Psoas muscle (tissue), 8 donors: ENCODE measurements around the gene PTPN1. TPM values are rescaled to one million over a fixed set of nuclear protein-coding genes. Genes with fewer than 3 reads are reported as not detected.

Experiments used
- ATAC-seq, 4 donors: fragments of 200-7000 bp; cut with Tn5 transposase; one replicate each; pipeline ENCODE4 v1.9.1; 2020; ENCODE audit warnings: moderate library complexity in 3 of 4, mild to moderate bottlenecking in 2 of 4
- DNase-seq, 2 donors: peaks; one replicate each; pipeline ENCODE4 v3.0.0-alpha.2; 2020
- H3K27ac ChIP-seq: fragments of 200-600 bp; one replicate; pipeline ENCODE4 v1.8.0; 2022
- H3K27me3 ChIP-seq, 3 donors: fragments of 200-600 bp in 1 of 3; one replicate each; pipeline versions ENCODE4 v1.6.1 to v1.8.0; 2013 to 2022; ENCODE audit warnings: low read length in 2 of 3, mild to moderate bottlenecking in 2 of 3, moderate library complexity in 1 of 3; ENCODE audit not compliant: insufficient read depth in 3 of 3
- H3K36me3 ChIP-seq, 2 donors: fragments of 200-600 bp in 1 of 2; one replicate each; pipeline versions ENCODE4 v1.6.1 to v1.8.0; 2013 to 2022; ENCODE audit warnings: low read depth in 1 of 2, mild to moderate bottlenecking in 1 of 2, moderate library complexity in 1 of 2; ENCODE audit not compliant: insufficient read depth in 1 of 2
- H3K4me1 ChIP-seq: fragments of 200-600 bp; one replicate; pipeline ENCODE4 v1.8.0; 2022
- H3K4me3 ChIP-seq: fragments of 200-600 bp; one replicate; pipeline ENCODE4 v1.8.0; 2022; ENCODE audit warnings: mild to moderate bottlenecking
- H3K9me3 ChIP-seq: fragments of 200-600 bp; one replicate; pipeline ENCODE4 v1.8.0; 2022
- CTCF ChIP-seq: fragments of 200-600 bp; IDR thresholded peaks from one replicate; pipeline ENCODE4 v1.8.0; 2022; ENCODE audit warnings: antibody characterized with exemption
- WGBS, 3 donors: extraction: QIAGEN DNeasy Blood & Tissue Kit; methylation state at CpG; one replicate each; pipeline versions ENCODE4 v1.1.6 to v1.1.7; 2013; 5-methylcytosine and 5-hydroxymethylcytosine counted together
- intact Hi-C, 2 donors: fragments of 100-400 bp; cut with DNase I; formaldehyde crosslinking; loops; one replicate each; pipeline versions ENCODE4 v1.11.0 to v1.14.2; 2022
- polyA plus RNA-seq, 3 donors: library from polyadenylated mRNA; stranded (reverse); fragments of 200-250 nt; gene quantifications; one replicate each; pipeline ENCODE4 v1.2.3, GENCODE V29; 2013
- total RNA-seq, 4 donors: library from RNA; stranded (reverse); fragmentation: NEBNext Ultra II Directional in 2 of 4; extraction: Animal tissue kit (Norgen Biotek cat#: 25700) in 2 of 4; gene quantifications; one replicate each; pipeline versions ENCODE4 v1.2.1 to v1.2.4, GENCODE V29; 2021 to 2023
- donor health status: healthy with polysubstance abuse.
- donor health status: DM: no; HTN: no; CAD: no; lungs with moderate emphysema.
- donor health status: Bipolar disorder and iron deficiency.
- donor health status: healthy.
- donor health status: DM: yes; HTN: yes; CAD: no.
- donor health status: DM: no; HTN: no; CAD: no.
- donor health status: DM: no; HTN: no; CAD: no.
- donor health status: DM: yes; HTN: yes; CAD: no.

The PTPN1 gene
- total and polyA plus RNA-seq, 7 donors = 28.7 to 112 (median 46.1) TPM

DNA sequence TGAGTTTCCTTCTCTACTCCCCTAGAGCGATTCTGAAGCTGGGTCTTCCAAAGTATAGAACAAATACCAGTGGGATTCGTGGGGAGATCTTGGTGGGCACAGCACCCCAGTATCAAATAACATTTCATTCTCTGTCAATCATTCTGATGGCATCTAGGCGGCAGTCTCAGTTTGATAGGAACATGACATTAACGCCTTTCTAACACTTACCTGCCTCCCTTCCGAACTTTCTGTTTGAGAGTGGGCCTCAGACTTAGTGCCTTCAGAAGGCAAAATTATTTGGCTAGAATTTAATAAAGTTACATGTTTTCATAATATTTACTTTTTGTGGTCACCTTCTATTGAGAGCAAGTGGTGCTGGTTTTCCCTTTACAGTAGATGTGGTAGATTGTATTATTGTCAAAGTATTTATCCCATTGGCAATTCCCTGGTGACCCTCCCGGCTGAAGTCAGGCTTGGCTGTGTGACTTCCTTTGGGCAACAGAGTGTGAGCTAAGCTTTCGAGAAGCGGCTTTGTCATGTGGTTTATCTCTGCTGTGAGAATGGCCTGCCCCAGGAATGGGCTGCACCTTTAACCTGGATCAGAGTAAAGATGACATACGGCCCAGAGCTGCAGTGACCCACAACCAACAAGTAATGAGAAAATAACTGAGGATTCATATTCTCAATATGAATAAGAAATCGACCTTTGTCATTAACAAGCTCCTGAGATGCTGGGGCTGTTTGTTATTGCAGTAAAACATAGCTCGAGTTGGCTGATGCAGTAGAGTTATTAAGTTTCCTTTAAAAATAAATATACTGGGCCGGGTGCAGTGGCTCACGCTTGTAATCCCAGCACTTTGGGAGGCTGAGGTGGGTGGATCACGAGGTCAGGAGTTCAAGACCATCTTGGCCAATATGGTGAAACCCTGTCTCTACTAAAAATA is 45.2 kb upstream of the PTPN1 start:
- Histone ChIP-seq H3K4me3 (no peak overlapping the region), H3K27ac (no peak overlapping the region), H3K27me3 (no peaks in the 10 kb centered on the region), H3K36me3 (no peaks in the 10 kb centered on the region), H3K9me3 (no peaks in the 10 kb centered on the region), H3K4me1 (peaks cover 19% of the 10 kb centered on the region)
- no peak for DNase-seq
- intact Hi-C loops = loop anchor here (2.0 to 10.0 kb wide), 4 partner anchors 112 to 350 kb away; partner anchors contain the start of gene UBE2V1 (in 1 of the 2)
- TF ChIP-seq CTCF = no peak
- no peak for ATAC-seq
- 64 to 75% (median 65%) methylated on average over 14 of the region's 14 CpGs for WGBS, 3 donors

DNA sequence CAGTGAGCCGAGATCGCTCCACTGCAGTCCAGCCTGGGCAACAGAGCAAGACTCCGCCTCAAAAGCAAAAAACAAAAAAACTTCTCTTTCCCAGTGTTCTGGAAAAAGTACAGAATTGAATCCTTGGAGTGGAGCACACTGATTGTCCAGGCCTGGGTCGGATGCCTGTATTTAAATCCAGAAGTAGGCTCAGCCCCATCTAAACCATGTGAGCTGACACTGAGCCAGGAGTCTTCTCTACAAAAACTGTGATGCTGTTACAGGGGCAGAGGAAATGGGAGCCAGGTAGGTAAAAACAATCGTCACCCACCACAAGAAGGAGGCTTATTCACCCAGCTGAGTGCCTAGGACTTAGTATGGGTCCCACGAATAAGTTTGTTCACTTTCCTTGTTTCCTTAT is 43.0 kb upstream of the PTPN1 start:
- ATAC-seq (no peak), DNase-seq (no peak)
- H3K36me3 ChIP-seq = no peaks in the 10 kb centered on the region
- no peaks in the 10 kb centered on the region for H3K9me3 ChIP-seq
- 63 to 74% (median 72%) methylated on average over 6 of the region's 6 CpGs for WGBS, 3 donors
- H3K27ac ChIP-seq = no peak overlapping the region
- no peak overlapping the region for H3K4me3 ChIP-seq
- no peaks in the 10 kb centered on the region for H3K27me3 ChIP-seq
- H3K4me1 ChIP-seq = peaks cover 15% of the 10 kb centered on the region
- intact Hi-C loops = loop anchor here in 1 of 2 donors (10.0 kb wide), 1 partner anchor 352 kb away; the partner anchor contains the start of gene UBE2V1
- TF ChIP-seq CTCF = no peak

DNA sequence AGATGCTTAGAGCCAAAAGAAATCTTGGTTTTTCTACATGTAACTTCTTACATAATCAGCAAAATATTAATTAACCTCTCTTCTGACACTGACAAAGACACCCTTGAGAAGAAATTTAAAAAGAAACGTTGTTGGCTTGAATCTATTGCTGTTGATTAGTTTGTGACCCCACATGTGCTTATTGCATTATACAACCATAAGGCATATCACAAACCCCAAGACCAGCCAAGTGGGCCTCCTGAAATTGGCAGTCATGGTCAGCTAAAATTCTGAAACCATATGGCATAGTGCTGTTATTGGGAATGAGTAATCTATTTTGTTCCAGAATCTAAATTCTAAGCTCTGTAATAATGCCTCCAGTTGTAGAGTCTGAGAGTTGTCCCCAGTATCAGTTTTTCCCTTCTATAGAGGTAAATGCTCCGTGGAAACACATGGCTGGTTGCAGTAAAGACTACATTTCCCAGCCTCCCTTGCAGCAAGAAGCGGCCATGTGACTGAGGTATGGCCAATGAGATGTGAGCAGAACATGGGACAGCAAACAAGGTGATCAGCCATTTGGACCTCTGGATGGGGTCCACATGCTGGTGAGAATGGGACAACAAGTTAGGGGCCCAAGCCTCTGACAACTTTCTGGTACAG is 42.3 kb upstream of the PTPN1 start:
- Histone ChIP-seq H3K4me1 (peaks cover 10% of the 10 kb centered on the region), H3K4me3 (no peak overlapping the region), H3K36me3 (no peaks in the 10 kb centered on the region), H3K27me3 (no peaks in the 10 kb centered on the region), H3K9me3 (no peaks in the 10 kb centered on the region), H3K27ac (no peak overlapping the region)
- DNase-seq = peak in 1 of 2 donors; percentile 28
- peak; percentile 59 to 78 (median 72) for ATAC-seq
- WGBS, 3 donors = 44 to 51% (median 48%) methylated on average over 3 of the region's 3 CpGs
- intact Hi-C loops = loop anchor here in 1 of 2 donors (10.0 kb wide), 1 partner anchor 353 kb away; the partner anchor contains the start of gene UBE2V1
- TF ChIP-seq CTCF = no peak

DNA sequence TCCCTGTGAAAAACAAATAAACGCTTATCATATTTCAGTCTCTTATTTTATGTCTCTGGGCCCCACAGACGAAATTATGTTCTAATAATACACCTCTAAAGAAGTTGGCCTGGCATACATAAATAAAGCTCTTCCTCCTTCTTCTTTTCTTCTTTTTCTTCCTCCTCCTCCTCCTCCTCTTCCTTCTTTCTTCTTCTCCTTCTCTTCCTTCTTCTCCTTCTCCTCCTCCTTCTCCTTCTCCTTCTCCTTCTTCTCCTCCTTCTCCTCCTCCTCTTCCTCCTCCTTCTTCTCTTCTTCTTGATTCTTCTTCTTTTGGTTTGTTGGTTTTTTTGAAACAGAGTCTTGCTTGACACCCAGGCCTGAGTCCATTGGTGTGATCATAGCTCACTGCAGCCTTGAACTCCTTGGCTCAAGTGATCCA is 41.8 kb upstream of the PTPN1 start:
- 59% methylated on average over 2 of the region's 2 CpGs for WGBS, 3 donors
- ATAC-seq (no peak), DNase-seq (no peak)
- peaks cover 10% of the 10 kb centered on the region for H3K4me1 ChIP-seq
- no peak for TF ChIP-seq CTCF
- H3K4me3 ChIP-seq = no peak overlapping the region
- H3K27me3 ChIP-seq = no peaks in the 10 kb centered on the region
- no peaks in the 10 kb centered on the region for H3K9me3 ChIP-seq
- H3K27ac ChIP-seq = no peak overlapping the region
- no peaks in the 10 kb centered on the region for H3K36me3 ChIP-seq
- intact Hi-C loops = loop anchor here in 1 of 2 donors (10.0 kb wide), 1 partner anchor 354 kb away; the partner anchor contains the start of gene UBE2V1
